ENCODE results near the gene ENTREP1.
"Not testable (repeated sequence)": the region's sequence is repeated elsewhere in the genome, so short reads cannot be mapped to it uniquely, and the experiment has no call there.

Gene ENTREP1

GRCh38 chr9:69396759-69397158, 71.7 kb downstream of the ENTREP1 start:
- Histone ChIP-seq H3K9ac (ENCODE audit: low read length in 5 of 5) (no peak overlapping the region), H3K4me1 (ENCODE audit: control insufficient read depth in 5 of 5, insufficient read depth in 5 of 5, low read length in 5 of 5) (peaks cover 2 to 23% (median 14%) of the 10 kb centered on the region in 5 donors), H3K27ac (ENCODE audit: low read depth, low read length) (no peak overlapping the region), H3K36me3 (ENCODE audit: control insufficient read depth in 5 of 5, insufficient read depth in 5 of 5, low read length in 5 of 5) (peaks cover 0 to 2% (median 0%) of the 10 kb centered on the region in 5 donors), H3K27me3 (ENCODE audit: control insufficient read depth in 5 of 5, insufficient read depth in 4 of 5, low read length in 5 of 5) (no peaks in the 10 kb centered on the region), H3K9me3 (ENCODE audit: control insufficient read depth in 5 of 5, low read length in 5 of 5) (peaks cover 0 to 7% (median 0%) of the 10 kb centered on the region in 5 donors), H3K4me3 (ENCODE audit: low read depth in 1 of 5, low read length in 5 of 5) (no peak overlapping the region)

GRCh38 chr9:69397384-69398214, 72.6 kb downstream of the ENTREP1 start:
- Histone ChIP-seq H3K9ac (ENCODE audit: low read length in 5 of 5) (no peak overlapping the region), H3K9me3 (ENCODE audit: control insufficient read depth in 5 of 5, low read length in 5 of 5) (peaks cover 0 to 7% (median 0%) of the 10 kb centered on the region in 5 donors), H3K4me3 (ENCODE audit: low read depth in 1 of 5, low read length in 5 of 5) (no peak overlapping the region), H3K27me3 (ENCODE audit: control insufficient read depth in 5 of 5, insufficient read depth in 4 of 5, low read length in 5 of 5) (no peaks in the 10 kb centered on the region), H3K36me3 (ENCODE audit: control insufficient read depth in 5 of 5, insufficient read depth in 5 of 5, low read length in 5 of 5) (no peaks in the 10 kb centered on the region), H3K4me1 (ENCODE audit: control insufficient read depth in 5 of 5, insufficient read depth in 5 of 5, low read length in 5 of 5) (peaks cover 0 to 15% (median 6%) of the 10 kb centered on the region in 5 donors), H3K27ac (ENCODE audit: low read depth, low read length) (no peak overlapping the region)

DNA sequence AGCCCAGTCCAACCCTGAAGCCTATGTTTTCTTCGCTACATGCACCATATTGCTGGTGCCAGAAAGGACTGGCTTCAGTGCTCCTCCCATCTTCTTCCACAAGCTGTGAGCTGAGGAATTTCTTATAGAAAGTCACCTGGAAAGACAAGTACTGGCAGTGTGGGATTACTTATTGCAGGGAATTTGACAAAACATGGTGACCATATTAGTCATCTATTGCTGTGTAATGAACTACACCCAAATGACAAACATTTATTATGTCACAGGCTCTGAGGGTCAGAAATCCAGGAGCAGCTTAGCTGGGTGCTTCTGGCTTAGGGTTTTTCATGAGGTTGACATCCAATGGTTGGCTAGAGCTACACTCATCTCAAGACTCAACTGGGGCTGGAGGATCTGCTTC, 75.5 kb downstream of the ENTREP1 start:
- Histone ChIP-seq H3K9ac (ENCODE audit: low read length in 5 of 5) (no peak overlapping the region), H3K9me3 (ENCODE audit: control insufficient read depth in 5 of 5, low read length in 5 of 5) (peaks cover 0 to 7% (median 0%) of the 10 kb centered on the region in 5 donors), H3K4me3 (ENCODE audit: low read depth in 1 of 5, low read length in 5 of 5) (no peak overlapping the region), H3K4me1 (ENCODE audit: control insufficient read depth in 5 of 5, insufficient read depth in 5 of 5, low read length in 5 of 5) (peaks cover 0 to 14% (median 6%) of the 10 kb centered on the region in 5 donors), H3K27ac (ENCODE audit: low read depth, low read length) (no peak overlapping the region), H3K27me3 (ENCODE audit: control insufficient read depth in 5 of 5, insufficient read depth in 4 of 5, low read length in 5 of 5) (no peaks in the 10 kb centered on the region), H3K36me3 (ENCODE audit: control insufficient read depth in 5 of 5, insufficient read depth in 5 of 5, low read length in 5 of 5) (no peaks in the 10 kb centered on the region)

- H3K9me3 ChIP-seq (ENCODE audit: control insufficient read depth in 5 of 5, low read length in 5 of 5) = not testable (repeated sequence)
Observed at GRCh38 chr9:69409936-69410335, 84.9 kb downstream of the ENTREP1 start.

DNA sequence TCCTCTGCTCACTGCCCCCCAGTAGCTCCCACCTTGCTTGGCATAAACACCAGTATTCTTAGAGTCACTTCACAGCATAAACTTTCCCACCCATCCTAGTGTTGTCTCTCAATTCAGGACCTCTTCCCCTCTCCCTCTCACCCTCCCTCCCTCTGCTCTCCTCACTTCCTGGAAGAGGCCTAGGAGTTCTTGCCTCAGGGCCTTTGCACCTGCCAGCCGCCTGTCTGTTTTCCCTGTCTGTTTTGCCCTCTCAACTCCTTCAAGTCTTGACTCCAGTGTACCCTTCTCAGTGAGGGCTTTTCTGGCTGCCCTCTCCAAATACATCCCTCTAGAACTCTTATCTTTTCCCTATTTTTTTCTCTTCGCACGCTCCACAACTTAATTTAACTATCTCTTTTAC, 86.2 kb downstream of the ENTREP1 start:
- no peak overlapping the region for H3K4me3 ChIP-seq (ENCODE audit: low read depth in 1 of 5, low read length in 5 of 5)
- no peak overlapping the region for H3K9ac ChIP-seq (ENCODE audit: low read length in 5 of 5)
- no peaks in the 10 kb centered on the region for H3K9me3 ChIP-seq (ENCODE audit: control insufficient read depth in 5 of 5, low read length in 5 of 5)
- no peaks in the 10 kb centered on the region for H3K36me3 ChIP-seq (ENCODE audit: control insufficient read depth in 5 of 5, insufficient read depth in 5 of 5, low read length in 5 of 5)
- no peak overlapping the region for H3K27ac ChIP-seq (ENCODE audit: low read depth, low read length)
- peaks cover 0 to 10% (median 2%) of the 10 kb centered on the region in 5 donors for H3K4me1 ChIP-seq (ENCODE audit: control insufficient read depth in 5 of 5, insufficient read depth in 5 of 5, low read length in 5 of 5)
- no peaks in the 10 kb centered on the region for H3K27me3 ChIP-seq (ENCODE audit: control insufficient read depth in 5 of 5, insufficient read depth in 4 of 5, low read length in 5 of 5)

More at GRCh38 chr9:69409936-69410335, 84.9 kb downstream of the ENTREP1 start:
- not testable (repeated sequence) for H3K4me3 ChIP-seq (ENCODE audit: low read depth in 1 of 5, low read length in 5 of 5); H3K27ac ChIP-seq (ENCODE audit: low read depth, low read length); H3K27me3 ChIP-seq (ENCODE audit: control insufficient read depth in 5 of 5, insufficient read depth in 4 of 5, low read length in 5 of 5); H3K9ac ChIP-seq (ENCODE audit: low read length in 5 of 5); H3K36me3 ChIP-seq (ENCODE audit: control insufficient read depth in 5 of 5, insufficient read depth in 5 of 5, low read length in 5 of 5)
- H3K4me1 ChIP-seq (ENCODE audit: control insufficient read depth in 5 of 5, insufficient read depth in 5 of 5, low read length in 5 of 5) = peaks cover 0 to 10% (median 2%) of the 10 kb centered on the region in 5 donors

GRCh38 chr9:69411931-69412740, 87.1 kb downstream of the ENTREP1 start:
- H3K27ac ChIP-seq (ENCODE audit: low read depth, low read length) = no peak overlapping the region
- H3K36me3 ChIP-seq (ENCODE audit: control insufficient read depth in 5 of 5, insufficient read depth in 5 of 5, low read length in 5 of 5) = no peaks in the 10 kb centered on the region
- no peaks in the 10 kb centered on the region for H3K27me3 ChIP-seq (ENCODE audit: control insufficient read depth in 5 of 5, insufficient read depth in 4 of 5, low read length in 5 of 5)
- peak overlapping the region in 2 of 5 donors; percentile 44 to 48 for H3K4me3 ChIP-seq (ENCODE audit: low read depth in 1 of 5, low read length in 5 of 5)
- no peaks in the 10 kb centered on the region for H3K9me3 ChIP-seq (ENCODE audit: control insufficient read depth in 5 of 5, low read length in 5 of 5)
- H3K9ac ChIP-seq (ENCODE audit: low read length in 5 of 5) = peak overlapping the region in 1 of 5 donors; percentile 4
- peaks cover 0 to 10% (median 2%) of the 10 kb centered on the region in 5 donors for H3K4me1 ChIP-seq (ENCODE audit: control insufficient read depth in 5 of 5, insufficient read depth in 5 of 5, low read length in 5 of 5)

DNA sequence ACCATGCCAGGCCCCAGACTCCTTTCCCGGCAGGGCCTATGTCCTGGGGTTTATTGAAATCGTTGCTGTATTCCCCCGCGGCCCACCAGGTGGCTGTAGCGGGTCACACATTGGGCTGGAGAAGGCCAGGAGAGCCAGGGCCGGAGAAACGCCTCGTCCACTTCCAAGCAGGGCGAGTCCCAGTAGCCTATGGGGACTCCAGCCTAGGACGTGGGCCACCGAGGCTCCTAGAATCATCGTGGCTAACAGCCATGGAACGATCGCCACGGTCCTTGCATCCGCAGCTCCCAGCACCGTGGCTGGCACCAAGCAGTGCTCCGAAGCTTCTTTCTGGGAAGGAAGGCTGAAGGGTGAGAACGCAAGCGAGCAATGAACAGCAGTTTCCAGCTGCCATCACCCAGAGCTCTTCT, 87.7 kb downstream of the ENTREP1 start:
- Histone ChIP-seq H3K4me1 (ENCODE audit: control insufficient read depth in 5 of 5, insufficient read depth in 5 of 5, low read length in 5 of 5) (peaks cover 0 to 10% (median 2%) of the 10 kb centered on the region in 5 donors), H3K27ac (ENCODE audit: low read depth, low read length) (no peak overlapping the region), H3K9ac (ENCODE audit: low read length in 5 of 5) (no peak overlapping the region), H3K27me3 (ENCODE audit: control insufficient read depth in 5 of 5, insufficient read depth in 4 of 5, low read length in 5 of 5) (no peaks in the 10 kb centered on the region), H3K36me3 (ENCODE audit: control insufficient read depth in 5 of 5, insufficient read depth in 5 of 5, low read length in 5 of 5) (no peaks in the 10 kb centered on the region), H3K4me3 (ENCODE audit: low read depth in 1 of 5, low read length in 5 of 5) (peak overlapping the region in 4 of 5 donors; percentile 19 to 48 (median 38)), H3K9me3 (ENCODE audit: control insufficient read depth in 5 of 5, low read length in 5 of 5) (no peaks in the 10 kb centered on the region)

- H3K4me1 ChIP-seq (ENCODE audit: control insufficient read depth in 5 of 5, insufficient read depth in 5 of 5, low read length in 5 of 5) = no peaks in the 10 kb centered on the region
- H3K9ac ChIP-seq (ENCODE audit: low read length in 5 of 5) = no peak overlapping the region
- H3K27ac ChIP-seq (ENCODE audit: low read depth, low read length) = no peak overlapping the region
- H3K9me3 ChIP-seq (ENCODE audit: control insufficient read depth in 5 of 5, low read length in 5 of 5) = no peaks in the 10 kb centered on the region
- no peaks in the 10 kb centered on the region for H3K36me3 ChIP-seq (ENCODE audit: control insufficient read depth in 5 of 5, insufficient read depth in 5 of 5, low read length in 5 of 5)
- H3K4me3 ChIP-seq (ENCODE audit: low read depth in 1 of 5, low read length in 5 of 5) = no peak overlapping the region
- no peaks in the 10 kb centered on the region for H3K27me3 ChIP-seq (ENCODE audit: control insufficient read depth in 5 of 5, insufficient read depth in 4 of 5, low read length in 5 of 5)
Observed at GRCh38 chr9:69420611-69421270, 95.7 kb downstream of the ENTREP1 start.

DNA sequence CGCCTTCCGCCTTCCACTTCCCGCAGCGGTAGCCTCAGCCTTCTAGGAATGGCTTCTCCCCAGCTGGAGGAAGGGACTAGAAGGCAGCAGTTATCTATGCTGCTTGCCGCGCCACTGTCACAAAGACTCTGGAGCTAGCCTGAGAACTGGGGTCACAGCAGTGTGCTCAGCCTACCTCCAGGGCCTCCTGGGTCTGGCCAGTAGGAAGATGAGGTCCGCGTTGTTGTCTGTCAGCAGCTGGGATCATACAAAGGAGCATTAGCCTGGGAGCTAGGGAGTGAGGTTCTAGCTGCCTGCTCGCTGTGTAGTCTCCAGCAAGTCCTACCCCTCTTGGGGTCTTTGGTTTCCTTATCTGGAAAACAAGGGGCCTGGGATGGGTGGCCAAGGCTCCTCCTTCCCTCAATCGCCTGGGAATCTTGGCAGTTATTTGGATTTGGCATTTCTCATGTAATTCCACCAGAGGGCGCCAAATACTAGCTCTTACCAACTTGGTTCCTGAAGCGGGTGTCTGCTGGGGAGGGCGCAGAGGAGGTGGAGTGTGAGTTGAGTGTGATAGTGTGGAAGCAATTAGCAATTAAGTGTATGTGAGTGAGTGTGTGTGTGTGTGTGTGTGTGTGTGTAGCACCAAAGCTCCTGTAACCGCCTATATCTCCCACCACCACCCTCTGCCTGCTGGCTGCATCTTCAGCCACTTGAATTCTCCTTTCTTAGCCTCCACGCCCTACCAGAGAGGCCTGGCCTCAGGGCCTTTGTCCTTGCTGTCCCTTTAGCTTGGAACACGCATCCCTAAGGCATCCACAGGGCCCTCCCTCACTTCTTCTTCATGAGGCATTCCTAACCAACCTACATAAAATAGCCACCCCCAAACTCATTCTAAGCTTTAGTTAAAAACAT, 97.1 kb downstream of the ENTREP1 start:
- Histone ChIP-seq H3K4me1 (ENCODE audit: control insufficient read depth in 5 of 5, insufficient read depth in 5 of 5, low read length in 5 of 5) (no peaks in the 10 kb centered on the region), H3K9me3 (ENCODE audit: control insufficient read depth in 5 of 5, low read length in 5 of 5) (no peaks in the 10 kb centered on the region), H3K4me3 (ENCODE audit: low read depth in 1 of 5, low read length in 5 of 5) (no peak overlapping the region), H3K27ac (ENCODE audit: low read depth, low read length) (no peak overlapping the region), H3K36me3 (ENCODE audit: control insufficient read depth in 5 of 5, insufficient read depth in 5 of 5, low read length in 5 of 5) (no peaks in the 10 kb centered on the region), H3K9ac (ENCODE audit: low read length in 5 of 5) (no peak overlapping the region), H3K27me3 (ENCODE audit: control insufficient read depth in 5 of 5, insufficient read depth in 4 of 5, low read length in 5 of 5) (no peaks in the 10 kb centered on the region)

All from subcutaneous abdominal adipose tissue (tissue), 5 donors.